Measurements from ENCODE around the gene BANP. TPM values are rescaled to one million over a fixed set of nuclear protein-coding genes. Genes with fewer than 3 reads are reported as not detected.

The BANP gene
- total RNA-seq, 1 experiment from 2014 or later: 24.2 TPM

DNA sequence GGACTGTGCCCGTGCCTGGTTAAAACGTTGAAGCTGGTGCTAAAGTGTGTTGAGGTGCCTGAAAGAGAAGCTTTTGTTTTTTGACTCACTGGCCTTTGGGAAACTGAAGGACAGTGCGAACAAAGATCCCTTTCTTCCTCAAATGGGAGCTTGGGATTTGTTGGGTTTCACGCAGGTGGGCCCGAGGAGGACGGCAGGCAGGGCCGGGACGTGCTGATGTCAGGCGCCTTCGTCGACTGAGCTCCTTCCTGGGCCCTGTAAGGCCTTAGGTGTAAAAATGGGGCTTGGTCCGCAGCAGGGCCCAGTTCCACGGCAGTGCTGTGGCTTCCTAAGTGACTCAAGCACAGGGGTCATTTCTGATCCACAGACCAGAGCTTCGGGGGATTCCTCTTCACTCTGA lies 106.9 kb downstream of the BANP start:
- H3K27me3 ChIP-seq (ENCODE audit: low read length): no peaks in the 10 kb centered on the region
- no peak overlapping the region for H2AFZ ChIP-seq (ENCODE audit: low read length)
- H3K9me3 ChIP-seq (ENCODE audit: low read length): no peaks in the 10 kb centered on the region
- H3K36me3 ChIP-seq (ENCODE audit: low read depth, low read length): no peaks in the 10 kb centered on the region
- DNase-seq: no peak
- no peak overlapping the region for H3K9ac ChIP-seq (ENCODE audit: low read length)
- ATAC-seq: no peak
- H3F3A ChIP-seq (ENCODE audit: low read length, unreplicated experiment): no peaks in the 10 kb centered on the region
- H3K27ac ChIP-seq (ENCODE audit: low read length): no peak overlapping the region
- intact Hi-C loops (cut with micrococcal nuclease): no loop called here
- no peaks in the 10 kb centered on the region for H4K20me1 ChIP-seq (ENCODE audit: low read length)
- H3K9me2 ChIP-seq (replicated peaks; ENCODE audit: low read length): no peaks in the 10 kb centered on the region
- no peaks in the 10 kb centered on the region for H3K79me2 ChIP-seq (ENCODE audit: low read length)
- POLR2A ChIA-PET (ENCODE audit: unreplicated experiment): no interaction called here
- H3K4me3 ChIP-seq (ENCODE audit: low read length): no peak overlapping the region
- TF ChIP-seq EZH2 (IDR thresholded peaks at IDR 0.05; ENCODE audit: low read length, unreplicated experiment) (no peak), EZH2phosphoT487 (IDR thresholded peaks at IDR 0.05; ENCODE audit: borderline replicate concordance, low read length) (no peak)
- TF ChIP-seq, protein P1, sequence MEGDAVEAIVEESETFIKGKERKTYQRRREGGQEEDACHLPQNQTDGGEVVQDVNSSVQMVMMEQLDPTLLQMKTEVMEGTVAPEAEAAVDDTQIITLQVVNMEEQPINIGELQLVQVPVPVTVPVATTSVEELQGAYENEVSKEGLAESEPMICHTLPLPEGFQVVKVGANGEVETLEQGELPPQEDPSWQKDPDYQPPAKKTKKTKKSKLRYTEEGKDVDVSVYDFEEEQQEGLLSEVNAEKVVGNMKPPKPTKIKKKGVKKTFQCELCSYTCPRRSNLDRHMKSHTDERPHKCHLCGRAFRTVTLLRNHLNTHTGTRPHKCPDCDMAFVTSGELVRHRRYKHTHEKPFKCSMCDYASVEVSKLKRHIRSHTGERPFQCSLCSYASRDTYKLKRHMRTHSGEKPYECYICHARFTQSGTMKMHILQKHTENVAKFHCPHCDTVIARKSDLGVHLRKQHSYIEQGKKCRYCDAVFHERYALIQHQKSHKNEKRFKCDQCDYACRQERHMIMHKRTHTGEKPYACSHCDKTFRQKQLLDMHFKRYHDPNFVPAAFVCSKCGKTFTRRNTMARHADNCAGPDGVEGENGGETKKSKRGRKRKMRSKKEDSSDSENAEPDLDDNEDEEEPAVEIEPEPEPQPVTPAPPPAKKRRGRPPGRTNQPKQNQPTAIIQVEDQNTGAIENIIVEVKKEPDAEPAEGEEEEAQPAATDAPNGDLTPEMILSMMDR (conservative IDR thresholded peaks at IDR 0.05; ENCODE audit: low read depth, low read length): no peak
- BruUV-seq (replicated peaks): no TSS peak
- H3K4me1 ChIP-seq (ENCODE audit: insufficient read depth, low read length): no peaks in the 10 kb centered on the region
- CTCF ChIA-PET: no interaction called here
- no peak overlapping the region for H3K4me2 ChIP-seq (ENCODE audit: low read length)

DNA sequence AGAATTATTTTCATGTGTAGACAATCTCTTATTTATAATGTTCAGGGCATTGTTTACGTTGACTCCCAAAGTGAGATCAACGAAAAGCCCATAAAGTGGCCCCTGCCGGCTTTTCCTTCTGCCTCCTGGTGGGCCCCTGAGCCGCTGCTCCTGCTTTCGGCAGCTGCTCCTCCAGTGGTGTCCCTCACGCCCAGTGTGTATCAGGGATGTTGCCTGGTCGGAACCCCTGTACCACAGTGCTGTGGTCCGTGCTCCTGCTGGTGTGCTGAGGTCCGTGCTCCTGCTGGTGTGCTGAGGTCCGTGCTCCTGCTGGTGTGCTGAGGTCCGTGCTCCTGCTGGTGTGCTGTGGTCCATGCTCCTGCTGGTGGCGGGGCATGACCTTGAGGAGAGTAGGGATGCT lies 107.6 kb downstream of the BANP start:
- H3K4me1 ChIP-seq (ENCODE audit: insufficient read depth, low read length): no peaks in the 10 kb centered on the region
- no peaks in the 10 kb centered on the region for H3K9me3 ChIP-seq (ENCODE audit: low read length)
- no peak overlapping the region for H3K27ac ChIP-seq (ENCODE audit: low read length)
- H3K4me3 ChIP-seq (ENCODE audit: low read length): no peak overlapping the region
- H3K4me2 ChIP-seq (ENCODE audit: low read length): no peak overlapping the region
- H3K9me2 ChIP-seq (replicated peaks; ENCODE audit: low read length): no peaks in the 10 kb centered on the region
- CTCF ChIA-PET: no interaction called here
- no peaks in the 10 kb centered on the region for H4K20me1 ChIP-seq (ENCODE audit: low read length)
- no peak overlapping the region for H3K9ac ChIP-seq (ENCODE audit: low read length)
- no peak overlapping the region for H2AFZ ChIP-seq (ENCODE audit: low read length)
- no peak for TF ChIP-seq EZH2 (IDR thresholded peaks at IDR 0.05; ENCODE audit: low read length, unreplicated experiment)
- TF ChIP-seq, protein P1 (conservative IDR thresholded peaks at IDR 0.05; ENCODE audit: low read depth, low read length): no peak
- TF ChIP-seq EZH2phosphoT487 (IDR thresholded peaks at IDR 0.05; ENCODE audit: borderline replicate concordance, low read length): no peak
- DNase-seq: no peak
- POLR2A ChIA-PET (ENCODE audit: unreplicated experiment): no interaction called here
- no peaks in the 10 kb centered on the region for H3K79me2 ChIP-seq (ENCODE audit: low read length)
- H3K36me3 ChIP-seq (ENCODE audit: low read depth, low read length): no peaks in the 10 kb centered on the region
- H3F3A ChIP-seq (ENCODE audit: low read length, unreplicated experiment): no peaks in the 10 kb centered on the region
- ATAC-seq: no peak
- BruUV-seq (replicated peaks): no TSS peak
- intact Hi-C loops (cut with micrococcal nuclease): no loop called here
- no peaks in the 10 kb centered on the region for H3K27me3 ChIP-seq (ENCODE audit: low read length)

DNA sequence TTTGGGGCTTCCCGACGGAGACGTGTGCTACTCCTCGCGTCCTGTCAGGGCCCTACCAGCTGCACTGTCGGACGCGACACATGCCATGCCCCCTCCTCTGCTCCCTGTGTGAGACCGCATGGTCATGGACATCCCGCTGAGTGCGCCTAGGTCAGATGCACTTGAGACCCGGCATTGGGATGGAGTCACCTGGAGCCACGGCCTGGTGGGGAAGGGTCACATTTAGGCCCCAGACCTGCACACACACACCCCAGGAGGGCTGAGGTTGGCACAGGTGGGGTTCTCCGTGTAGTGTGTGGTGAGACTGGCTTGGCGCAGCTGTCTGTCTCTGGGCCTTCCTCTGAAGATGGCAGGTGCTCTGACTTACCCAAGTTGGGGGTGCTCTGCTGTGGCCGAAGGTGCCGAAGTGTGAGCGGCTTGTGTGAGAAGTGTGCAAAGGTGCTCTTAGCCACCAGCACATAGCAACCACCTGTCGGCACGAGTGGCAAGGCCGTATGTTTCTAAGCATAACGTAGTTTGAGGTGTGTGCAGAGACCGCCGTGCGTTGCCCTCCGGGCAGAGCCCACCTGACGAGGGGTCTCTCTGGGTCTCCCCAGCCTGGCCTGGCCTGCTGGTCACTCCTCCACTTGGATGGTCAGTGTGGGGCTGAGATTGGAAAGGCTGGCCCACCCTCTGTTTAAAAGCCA lies 108.6 kb downstream of the BANP start:
- Histone ChIP-seq H3K9ac (ENCODE audit: low read length) (no peak overlapping the region), H3K9me3 (ENCODE audit: low read length) (no peaks in the 10 kb centered on the region), H4K20me1 (ENCODE audit: low read length) (no peaks in the 10 kb centered on the region), H3K27ac (ENCODE audit: low read length) (no peak overlapping the region), H3K79me2 (ENCODE audit: low read length) (no peaks in the 10 kb centered on the region), H3K27me3 (ENCODE audit: low read length) (no peaks in the 10 kb centered on the region), H3K4me3 (ENCODE audit: low read length) (no peak overlapping the region), H3K4me2 (ENCODE audit: low read length) (no peak overlapping the region), H3F3A (ENCODE audit: low read length, unreplicated experiment) (no peaks in the 10 kb centered on the region), H2AFZ (ENCODE audit: low read length) (no peak overlapping the region), H3K9me2 (replicated peaks; ENCODE audit: low read length) (no peaks in the 10 kb centered on the region), H3K4me1 (ENCODE audit: insufficient read depth, low read length) (no peaks in the 10 kb centered on the region), H3K36me3 (ENCODE audit: low read depth, low read length) (no peaks in the 10 kb centered on the region)
- DNase-seq (no peak), ATAC-seq (no peak)
- BruUV-seq (replicated peaks): no TSS peak
- CTCF ChIA-PET: no interaction called here
- intact Hi-C loops (cut with micrococcal nuclease): no loop called here
- TF ChIP-seq EZH2phosphoT487 (IDR thresholded peaks at IDR 0.05; ENCODE audit: borderline replicate concordance, low read length) (no peak), EZH2 (IDR thresholded peaks at IDR 0.05; ENCODE audit: low read length, unreplicated experiment) (no peak)
- TF ChIP-seq, protein P1 (conservative IDR thresholded peaks at IDR 0.05; ENCODE audit: low read depth, low read length): no peak
- POLR2A ChIA-PET (ENCODE audit: unreplicated experiment): no interaction called here

Measured in PC-3 (cell line).